Neuron (in vitro differentiated cells): ENCODE data around the gene CDH13.

Experiments
- H2AFZ ChIP-seq: one replicate; pipeline ENCODE4 v1.6.1; 2013; ENCODE audit warnings: low read depth, mild to moderate bottlenecking, inconsistent platforms, low read length, moderate library complexity
- H3K27me3 ChIP-seq: one replicate; pipeline ENCODE4 v1.6.1; 2013; ENCODE audit warnings: low read length; ENCODE audit not compliant: insufficient read depth
- H3K36me3 ChIP-seq: one replicate; pipeline ENCODE4 v1.6.1; 2013; ENCODE audit warnings: low read length; ENCODE audit not compliant: insufficient read depth
- H3K4me1 ChIP-seq: one replicate; pipeline ENCODE4 v1.6.1; 2013; ENCODE audit warnings: low read length; ENCODE audit not compliant: insufficient read depth
- H3K4me3 ChIP-seq: 2 replicates; pipeline ENCODE4 v1.5.1; 2013; ENCODE audit warnings: mild to moderate bottlenecking, low read length, moderate library complexity
- H3K9me3 ChIP-seq: one replicate; pipeline ENCODE4 v1.6.1; 2013; ENCODE audit warnings: low read length

CDH13 gene

DNA sequence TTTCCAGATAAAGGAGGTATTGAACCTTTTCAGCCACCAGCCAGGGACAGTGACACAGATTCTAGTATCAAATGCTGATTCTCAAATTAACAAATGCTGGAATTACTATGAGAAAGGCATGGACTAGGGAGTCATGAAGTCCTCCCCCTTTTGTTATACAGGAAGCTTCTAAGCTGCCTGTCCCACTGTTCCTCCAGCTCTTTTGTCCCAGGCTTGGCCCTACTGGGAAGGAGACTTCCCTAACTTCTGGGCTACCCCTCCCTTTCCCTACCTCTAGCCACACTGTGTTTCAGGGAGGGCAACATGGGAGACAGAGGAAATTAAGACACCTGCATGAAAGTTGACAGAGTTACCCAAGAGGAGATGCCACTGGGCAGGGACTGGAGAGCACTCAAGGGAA lies 192.5 kb downstream of the CDH13 start:
- no peak overlapping the region for H3K4me3 ChIP-seq
- no peak overlapping the region for H2AFZ ChIP-seq
- no peaks in the 10 kb centered on the region for H3K4me1 ChIP-seq
- H3K27me3 ChIP-seq, result no peaks in the 10 kb centered on the region
- no peaks in the 10 kb centered on the region for H3K36me3 ChIP-seq
- no peaks in the 10 kb centered on the region for H3K9me3 ChIP-seq

DNA sequence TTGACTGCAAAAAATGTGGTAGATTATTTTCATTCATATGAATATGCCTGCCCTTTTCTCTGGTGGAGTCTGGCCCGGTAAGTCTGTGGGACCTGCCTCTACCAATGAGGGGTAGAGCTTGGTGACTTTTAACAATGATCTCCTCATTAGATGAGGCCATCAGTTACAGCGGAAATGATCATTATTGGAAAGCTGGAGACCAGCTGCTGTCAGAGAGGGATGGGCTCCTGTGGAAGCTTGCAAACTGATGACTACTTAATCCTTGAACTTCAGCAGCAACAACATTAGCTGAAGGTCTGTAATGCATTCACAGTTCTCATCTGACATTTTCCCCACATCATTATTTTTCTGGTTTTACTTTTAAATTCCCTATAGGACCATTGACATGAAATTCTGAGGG lies 194.1 kb downstream of the CDH13 start:
- Histone ChIP-seq H3K27me3 (no peaks in the 10 kb centered on the region), H3K36me3 (no peaks in the 10 kb centered on the region), H3K9me3 (no peaks in the 10 kb centered on the region), H2AFZ (no peak overlapping the region), H3K4me3 (no peak overlapping the region), H3K4me1 (no peaks in the 10 kb centered on the region)

DNA sequence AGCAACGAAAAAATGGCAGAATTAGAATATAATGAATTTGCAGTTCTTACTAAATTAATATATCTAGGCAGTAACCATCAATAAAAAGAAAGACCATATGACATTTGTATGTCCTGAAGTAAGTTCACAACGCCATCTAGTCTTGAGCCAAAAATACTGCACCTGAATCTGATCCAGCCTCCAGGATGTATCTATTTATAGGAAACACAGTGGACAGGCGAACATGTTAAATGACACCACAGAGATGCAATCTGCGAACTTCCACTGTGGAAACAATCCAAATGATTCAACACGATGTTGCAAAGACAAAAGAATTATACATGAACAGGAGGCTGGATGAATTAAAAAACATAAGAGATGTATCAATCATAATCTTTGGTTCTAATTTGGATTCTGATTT lies 197.6 kb downstream of the CDH13 start:
- no peaks in the 10 kb centered on the region for H3K36me3 ChIP-seq
- H3K4me3 ChIP-seq, result no peak overlapping the region
- H3K27me3 ChIP-seq, result no peaks in the 10 kb centered on the region
- no peaks in the 10 kb centered on the region for H3K4me1 ChIP-seq
- H2AFZ ChIP-seq, result no peak overlapping the region
- no peaks in the 10 kb centered on the region for H3K9me3 ChIP-seq

DNA sequence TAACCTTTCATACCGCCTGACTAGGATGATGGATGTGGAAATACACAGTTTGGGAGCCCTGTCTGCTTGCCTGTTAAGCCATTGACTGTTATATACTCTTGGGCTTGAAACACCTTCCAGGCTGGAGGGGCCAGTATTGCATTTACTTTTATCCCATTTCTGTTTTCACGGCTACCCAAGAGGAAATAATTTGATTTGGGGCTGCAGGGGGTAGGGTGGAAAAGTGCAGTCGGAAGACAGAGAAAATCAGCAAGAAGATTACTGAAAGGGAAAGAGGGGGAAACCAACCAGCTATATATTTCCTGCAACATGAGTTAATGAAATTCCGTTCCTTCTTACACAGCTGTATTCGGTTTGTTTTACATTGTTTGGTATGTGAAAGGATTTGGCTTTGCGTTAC lies 202.5 kb downstream of the CDH13 start:
- Histone ChIP-seq H3K27me3 (no peaks in the 10 kb centered on the region), H3K9me3 (no peaks in the 10 kb centered on the region), H3K4me3 (no peak overlapping the region), H3K36me3 (no peaks in the 10 kb centered on the region), H3K4me1 (no peaks in the 10 kb centered on the region), H2AFZ (no peak overlapping the region)

DNA sequence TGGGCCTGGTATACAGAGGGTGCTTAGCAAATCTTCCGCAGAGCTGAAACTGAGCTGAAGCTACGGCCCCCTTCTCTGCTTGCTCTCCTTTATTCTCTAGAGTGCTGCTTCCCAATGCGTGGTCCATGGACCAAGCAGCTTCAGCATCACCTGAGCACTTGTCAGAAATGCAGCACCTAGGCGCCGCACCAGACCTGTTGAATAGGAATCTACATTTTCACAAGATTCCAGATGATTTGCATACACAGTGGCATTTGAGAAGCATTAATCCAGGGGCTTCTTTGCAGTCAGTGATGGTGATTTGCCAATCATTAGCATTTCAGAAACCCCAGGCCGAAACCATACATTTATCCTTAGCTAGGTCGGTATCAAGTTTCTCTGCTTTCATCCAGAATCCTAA lies 204.2 kb downstream of the CDH13 start:
- H3K4me1 ChIP-seq, result no peaks in the 10 kb centered on the region
- H3K36me3 ChIP-seq, result no peaks in the 10 kb centered on the region
- no peaks in the 10 kb centered on the region for H3K9me3 ChIP-seq

GRCh38 chr16:82832821-82833220 lies 206.1 kb downstream of the CDH13 start:
- Histone ChIP-seq H3K27me3 (no peaks in the 10 kb centered on the region), H3K4me3 (no peak overlapping the region), H2AFZ (no peak overlapping the region), H3K36me3 (no peaks in the 10 kb centered on the region), H3K4me1 (no peaks in the 10 kb centered on the region), H3K9me3 (no peaks in the 10 kb centered on the region)

More for the DNA sequence above, 204.2 kb downstream of the CDH13 start:
- H2AFZ ChIP-seq, result no peak overlapping the region
- no peaks in the 10 kb centered on the region for H3K27me3 ChIP-seq
- no peak overlapping the region for H3K4me3 ChIP-seq

GRCh38 chr16:82833378-82833993 lies 206.7 kb downstream of the CDH13 start:
- Histone ChIP-seq H3K4me3 (no peak overlapping the region), H3K27me3 (no peaks in the 10 kb centered on the region), H3K9me3 (no peaks in the 10 kb centered on the region), H3K36me3 (no peaks in the 10 kb centered on the region), H2AFZ (no peak overlapping the region), H3K4me1 (no peaks in the 10 kb centered on the region)

DNA sequence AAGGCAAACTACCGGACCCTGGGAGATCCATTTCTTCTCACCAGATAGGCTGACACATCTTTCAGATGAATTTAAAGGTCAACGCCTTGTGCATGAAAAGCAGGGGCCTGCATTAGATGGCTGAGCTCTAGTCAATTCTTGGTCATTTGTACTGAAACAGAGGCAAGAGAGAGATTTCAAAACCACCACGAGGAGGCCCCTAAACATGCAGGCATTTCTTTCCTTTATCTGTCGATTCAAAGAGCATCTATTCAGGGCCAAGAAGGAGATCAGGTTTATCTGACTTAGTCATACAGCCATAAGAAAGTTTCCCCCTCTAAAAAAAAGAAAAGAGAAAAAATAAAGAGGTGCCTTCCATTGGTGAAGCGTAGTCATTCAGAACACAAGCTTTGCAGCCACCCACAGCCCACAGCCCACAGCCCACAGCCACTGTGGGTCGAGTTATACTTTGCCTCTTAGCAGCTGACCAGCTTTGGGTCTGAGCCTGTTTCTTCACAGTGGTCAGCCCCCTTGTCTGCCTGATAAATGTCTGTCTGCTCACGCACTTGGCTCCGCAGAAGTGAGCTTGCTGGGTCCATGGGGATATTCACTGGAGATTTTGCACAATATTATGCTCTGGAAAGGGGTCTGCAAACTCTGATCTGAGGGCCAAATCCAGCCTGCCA lies 207.5 kb downstream of the CDH13 start:
- Histone ChIP-seq H3K9me3 (no peaks in the 10 kb centered on the region), H3K27me3 (no peaks in the 10 kb centered on the region), H2AFZ (no peak overlapping the region), H3K36me3 (no peaks in the 10 kb centered on the region), H3K4me1 (no peaks in the 10 kb centered on the region), H3K4me3 (no peak overlapping the region)

- Histone ChIP-seq H3K4me1 (no peaks in the 10 kb centered on the region), H3K27me3 (no peaks in the 10 kb centered on the region), H2AFZ (no peak overlapping the region), H3K9me3 (no peaks in the 10 kb centered on the region), H3K4me3 (no peak overlapping the region), H3K36me3 (no peaks in the 10 kb centered on the region)
Measured at GRCh38 chr16:82835487-82836155, 208.9 kb downstream of the CDH13 start.

DNA sequence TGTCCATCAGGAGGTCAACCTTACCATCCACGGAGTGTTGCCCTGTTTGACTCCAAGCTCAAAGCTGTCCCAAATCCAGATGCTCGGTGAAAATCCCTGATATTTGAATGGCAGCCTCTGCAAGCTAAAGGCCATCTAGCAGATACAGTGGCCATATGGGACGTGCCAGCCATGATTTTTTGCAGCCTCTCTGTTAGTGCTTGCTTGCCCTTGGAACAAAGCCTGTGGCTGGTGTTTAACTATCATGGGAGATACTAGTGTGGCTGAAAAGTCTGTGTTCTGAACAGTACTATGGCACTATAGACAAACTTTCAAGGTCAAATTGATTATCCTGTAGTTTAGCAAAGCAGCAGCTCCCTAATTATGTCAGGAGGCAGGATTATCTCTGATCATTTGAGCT lies 214.3 kb downstream of the CDH13 start:
- Histone ChIP-seq H3K36me3 (no peaks in the 10 kb centered on the region), H3K4me1 (no peaks in the 10 kb centered on the region), H2AFZ (no peak overlapping the region), H3K4me3 (no peak overlapping the region), H3K9me3 (no peaks in the 10 kb centered on the region), H3K27me3 (no peaks in the 10 kb centered on the region)

- H3K4me3 ChIP-seq, result no peak overlapping the region
- no peaks in the 10 kb centered on the region for H3K27me3 ChIP-seq
- no peaks in the 10 kb centered on the region for H3K4me1 ChIP-seq
- no peak overlapping the region for H2AFZ ChIP-seq
- H3K36me3 ChIP-seq, result no peaks in the 10 kb centered on the region
- H3K9me3 ChIP-seq, result no peaks in the 10 kb centered on the region
Measured at GRCh38 chr16:82843606-82844271, 217.0 kb downstream of the CDH13 start.

DNA sequence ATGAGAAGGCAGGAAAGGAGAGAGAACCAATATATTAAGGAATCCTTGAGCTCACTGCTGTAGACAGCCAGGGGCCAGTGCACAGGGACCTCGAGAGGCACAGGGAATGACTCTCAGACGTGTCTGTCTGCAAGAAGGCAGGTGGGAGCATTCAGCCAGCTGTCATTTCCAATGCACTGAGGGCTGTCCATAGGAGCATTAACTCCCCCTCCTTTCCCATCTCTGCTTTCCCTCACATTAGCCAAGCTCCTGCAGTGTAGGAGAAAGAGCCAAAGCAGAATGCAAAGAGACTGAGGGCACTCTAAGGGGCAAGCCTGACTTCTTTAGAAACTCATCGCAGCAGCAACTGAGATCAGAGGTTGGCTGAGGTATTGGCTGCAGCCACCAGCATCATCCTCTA lies 218.3 kb downstream of the CDH13 start:
- Histone ChIP-seq H3K27me3 (no peaks in the 10 kb centered on the region), H3K4me3 (no peak overlapping the region), H2AFZ (no peak overlapping the region), H3K4me1 (no peaks in the 10 kb centered on the region), H3K36me3 (no peaks in the 10 kb centered on the region), H3K9me3 (no peaks in the 10 kb centered on the region)

- Histone ChIP-seq H3K36me3 (no peaks in the 10 kb centered on the region), H3K4me1 (no peaks in the 10 kb centered on the region), H3K27me3 (no peaks in the 10 kb centered on the region)
Measured at GRCh38 chr16:82846806-82847205, 220.0 kb downstream of the CDH13 start.

More at GRCh38 chr16:82846806-82847205, 220.0 kb downstream of the CDH13 start:
- no peaks in the 10 kb centered on the region for H3K9me3 ChIP-seq
- H3K4me3 ChIP-seq, result no peak overlapping the region
- no peak overlapping the region for H2AFZ ChIP-seq
